ENCODE results near the gene THSD4. TPM values are rescaled to one million over a fixed set of nuclear protein-coding genes. Genes with fewer than 3 reads are reported as not detected.

Gene THSD4
- polyA plus RNA-seq, 1 experiment: 18.8 TPM

DNA sequence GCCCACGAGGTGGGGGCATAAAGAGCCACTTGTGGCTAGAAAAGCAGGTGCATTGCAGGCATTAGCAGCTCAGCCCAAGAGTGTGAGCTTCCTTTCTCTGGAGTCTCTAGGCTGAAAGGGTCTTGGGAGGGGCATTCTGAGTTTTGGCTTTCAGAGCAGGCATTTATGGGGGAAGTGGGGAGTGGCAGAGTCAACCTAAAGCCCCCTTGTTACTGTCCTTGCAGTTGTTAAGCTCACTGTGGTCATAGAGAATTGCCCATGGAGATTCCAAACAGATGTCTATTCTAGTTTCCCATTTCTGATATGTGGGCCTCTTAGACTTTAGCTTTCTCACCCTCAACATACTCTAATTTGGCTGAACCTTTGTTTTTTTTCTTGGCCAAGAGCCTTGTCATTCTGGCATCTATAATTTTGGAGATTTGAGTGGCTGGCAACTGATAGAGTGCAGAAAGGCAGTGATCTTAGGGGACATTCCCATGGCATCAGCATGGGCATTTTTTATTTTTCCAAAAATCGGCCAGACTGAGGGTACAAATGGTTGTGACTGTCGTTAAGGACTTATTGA, 217.9 kb downstream of the THSD4 start:
- CTCF ChIA-PET: interaction anchor here (1.1 to 1.3 kb wide), 2 partner anchors 102 to 107 kb away, joined by 3 read pairs; no protein-coding TSS in a partner anchor
- DNase-seq (ENCODE audit: low read depth): no peak
- TF ChIP-seq, protein P1, sequence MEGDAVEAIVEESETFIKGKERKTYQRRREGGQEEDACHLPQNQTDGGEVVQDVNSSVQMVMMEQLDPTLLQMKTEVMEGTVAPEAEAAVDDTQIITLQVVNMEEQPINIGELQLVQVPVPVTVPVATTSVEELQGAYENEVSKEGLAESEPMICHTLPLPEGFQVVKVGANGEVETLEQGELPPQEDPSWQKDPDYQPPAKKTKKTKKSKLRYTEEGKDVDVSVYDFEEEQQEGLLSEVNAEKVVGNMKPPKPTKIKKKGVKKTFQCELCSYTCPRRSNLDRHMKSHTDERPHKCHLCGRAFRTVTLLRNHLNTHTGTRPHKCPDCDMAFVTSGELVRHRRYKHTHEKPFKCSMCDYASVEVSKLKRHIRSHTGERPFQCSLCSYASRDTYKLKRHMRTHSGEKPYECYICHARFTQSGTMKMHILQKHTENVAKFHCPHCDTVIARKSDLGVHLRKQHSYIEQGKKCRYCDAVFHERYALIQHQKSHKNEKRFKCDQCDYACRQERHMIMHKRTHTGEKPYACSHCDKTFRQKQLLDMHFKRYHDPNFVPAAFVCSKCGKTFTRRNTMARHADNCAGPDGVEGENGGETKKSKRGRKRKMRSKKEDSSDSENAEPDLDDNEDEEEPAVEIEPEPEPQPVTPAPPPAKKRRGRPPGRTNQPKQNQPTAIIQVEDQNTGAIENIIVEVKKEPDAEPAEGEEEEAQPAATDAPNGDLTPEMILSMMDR (IDR thresholded peaks at IDR 0.05; ENCODE audit: insufficient read depth, low read depth, low read length): no peak
- Histone ChIP-seq H3K27me3 (ENCODE audit: control insufficient read depth, insufficient read depth, low read length) (no peaks in the 10 kb centered on the region), H3K4me3 (ENCODE audit: low read depth, low read length) (no peak overlapping the region), H3K36me3 (ENCODE audit: control insufficient read depth, insufficient read depth, low read length) (no peaks in the 10 kb centered on the region)
- POLR2A ChIA-PET: interaction anchor here (0.6 kb wide), 1 partner anchor 38 kb away, joined by 4 read pairs; no protein-coding TSS in a partner anchor

DNA sequence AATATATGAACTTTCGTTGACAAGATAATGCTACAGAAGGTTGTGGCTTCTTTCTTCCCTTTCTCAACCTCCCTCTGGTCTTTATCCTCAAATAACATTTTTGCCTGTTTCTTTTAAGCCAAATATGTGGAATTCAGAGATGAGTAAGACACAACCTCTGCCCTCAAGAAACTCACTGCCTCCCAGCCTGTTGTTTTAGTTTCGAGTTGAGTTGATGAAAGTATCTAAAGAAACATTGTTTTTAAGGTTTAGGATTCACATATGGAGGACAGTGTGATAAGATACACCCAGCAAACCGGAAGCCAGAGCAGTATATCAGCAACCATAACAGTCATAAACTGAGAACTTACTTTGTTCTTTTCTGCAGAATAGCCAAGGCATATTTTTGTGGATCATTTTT, 218.6 kb downstream of the THSD4 start:
- Histone ChIP-seq H3K36me3 (ENCODE audit: control insufficient read depth, insufficient read depth, low read length) (no peaks in the 10 kb centered on the region), H3K4me3 (ENCODE audit: low read depth, low read length) (no peak overlapping the region), H3K27me3 (ENCODE audit: control insufficient read depth, insufficient read depth, low read length) (no peaks in the 10 kb centered on the region)
- POLR2A ChIA-PET: no interaction called here
- TF ChIP-seq, protein P1 (IDR thresholded peaks at IDR 0.05; ENCODE audit: insufficient read depth, low read depth, low read length): no peak
- CTCF ChIA-PET: interaction anchor here (1.1 kb wide), 1 partner anchor 106 kb away, joined by 3 read pairs; no protein-coding TSS in a partner anchor
- DNase-seq (ENCODE audit: low read depth): no peak

DNA sequence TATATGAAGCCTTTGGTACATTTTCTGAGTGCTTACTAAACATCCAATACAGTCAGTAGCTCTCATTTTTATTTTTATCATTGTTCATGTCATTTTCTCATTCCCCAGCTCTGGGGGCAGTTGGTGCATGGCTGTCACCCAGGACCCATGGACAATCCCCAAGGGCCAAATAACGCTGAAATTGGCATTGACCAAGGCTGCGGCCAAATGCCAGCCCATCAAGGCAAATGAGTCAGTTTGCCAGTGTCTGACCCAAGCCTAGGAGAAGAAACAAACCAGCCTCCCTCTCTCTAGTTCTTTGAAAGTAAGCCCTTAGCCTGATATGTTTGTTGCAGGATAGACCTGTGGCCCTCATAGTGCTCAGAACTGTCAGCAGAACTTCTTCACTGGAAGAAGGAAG, 219.2 kb downstream of the THSD4 start:
- CTCF ChIA-PET: no interaction called here
- no peak for DNase-seq (ENCODE audit: low read depth)
- POLR2A ChIA-PET: no interaction called here
- no peak overlapping the region for H3K4me3 ChIP-seq (ENCODE audit: low read depth, low read length)
- TF ChIP-seq, protein P1 (IDR thresholded peaks at IDR 0.05; ENCODE audit: insufficient read depth, low read depth, low read length): no peak
- no peaks in the 10 kb centered on the region for H3K27me3 ChIP-seq (ENCODE audit: control insufficient read depth, insufficient read depth, low read length)
- H3K36me3 ChIP-seq (ENCODE audit: control insufficient read depth, insufficient read depth, low read length): no peaks in the 10 kb centered on the region

DNA sequence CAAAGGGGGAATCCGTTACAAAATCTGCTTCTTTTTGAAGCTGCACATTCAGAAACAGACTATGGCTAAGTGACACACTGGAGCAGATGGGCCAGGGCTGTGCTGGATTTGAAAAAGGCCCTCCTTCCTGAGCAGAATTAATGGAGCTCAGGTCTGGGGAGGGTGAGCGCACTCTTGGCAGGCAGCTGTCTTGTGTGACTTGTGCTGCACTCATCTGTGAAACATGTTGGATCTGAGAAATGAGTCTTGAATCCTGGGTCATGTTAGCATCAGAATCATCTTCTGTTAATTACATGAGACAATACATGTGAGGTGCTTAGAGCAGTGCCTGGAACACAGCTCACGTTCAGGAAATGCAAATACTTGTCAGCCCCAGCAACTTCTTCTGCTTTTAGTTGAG, 219.6 kb downstream of the THSD4 start:
- POLR2A ChIA-PET: no interaction called here
- Histone ChIP-seq H3K4me3 (ENCODE audit: low read depth, low read length) (no peak overlapping the region), H3K36me3 (ENCODE audit: control insufficient read depth, insufficient read depth, low read length) (no peaks in the 10 kb centered on the region), H3K27me3 (ENCODE audit: control insufficient read depth, insufficient read depth, low read length) (no peaks in the 10 kb centered on the region)
- DNase-seq (ENCODE audit: low read depth): no peak
- TF ChIP-seq, protein P1 (IDR thresholded peaks at IDR 0.05; ENCODE audit: insufficient read depth, low read depth, low read length): no peak
- CTCF ChIA-PET: no interaction called here

DNA sequence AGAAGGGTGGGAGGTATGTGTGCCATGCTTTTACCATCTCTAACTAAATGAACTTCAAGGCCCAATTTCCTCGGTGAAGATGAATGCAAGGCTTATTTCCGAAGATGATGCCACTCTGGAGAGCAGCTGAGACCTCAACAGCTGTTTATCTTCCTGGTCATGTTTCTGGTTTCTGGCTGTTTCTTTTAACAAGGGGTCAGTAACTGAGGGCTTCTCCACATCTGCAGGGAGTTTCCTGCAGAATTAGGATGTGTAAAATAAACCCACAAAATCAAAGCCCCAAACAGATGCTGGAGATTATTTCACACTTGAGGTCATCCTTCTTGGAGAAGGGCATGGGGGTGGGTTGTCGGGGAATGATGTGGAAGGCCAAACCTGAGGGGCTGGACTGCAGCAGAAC, 220.3 kb downstream of the THSD4 start:
- CTCF ChIA-PET: no interaction called here

More for the DNA sequence above, 220.3 kb downstream of the THSD4 start:
- POLR2A ChIA-PET: no interaction called here
- Histone ChIP-seq H3K36me3 (ENCODE audit: control insufficient read depth, insufficient read depth, low read length) (no peaks in the 10 kb centered on the region), H3K27me3 (ENCODE audit: control insufficient read depth, insufficient read depth, low read length) (no peaks in the 10 kb centered on the region), H3K4me3 (ENCODE audit: low read depth, low read length) (no peak overlapping the region)
- no peak for DNase-seq (ENCODE audit: low read depth)
- TF ChIP-seq, protein P1 (IDR thresholded peaks at IDR 0.05; ENCODE audit: insufficient read depth, low read depth, low read length): no peak

All from BJ (cell line).